Eye (tissue), 1 donor: ENCODE data around the gene SF3B6.
"Not testable (repeated sequence)": the region's sequence is repeated elsewhere in the genome, so short reads cannot be mapped to it uniquely, and the experiment has no call there.

Source experiments
- DNase-seq: peaks from one replicate; pipeline ENCODE4 v3.0.0-alpha.2; 2015

Gene SF3B6

DNA sequence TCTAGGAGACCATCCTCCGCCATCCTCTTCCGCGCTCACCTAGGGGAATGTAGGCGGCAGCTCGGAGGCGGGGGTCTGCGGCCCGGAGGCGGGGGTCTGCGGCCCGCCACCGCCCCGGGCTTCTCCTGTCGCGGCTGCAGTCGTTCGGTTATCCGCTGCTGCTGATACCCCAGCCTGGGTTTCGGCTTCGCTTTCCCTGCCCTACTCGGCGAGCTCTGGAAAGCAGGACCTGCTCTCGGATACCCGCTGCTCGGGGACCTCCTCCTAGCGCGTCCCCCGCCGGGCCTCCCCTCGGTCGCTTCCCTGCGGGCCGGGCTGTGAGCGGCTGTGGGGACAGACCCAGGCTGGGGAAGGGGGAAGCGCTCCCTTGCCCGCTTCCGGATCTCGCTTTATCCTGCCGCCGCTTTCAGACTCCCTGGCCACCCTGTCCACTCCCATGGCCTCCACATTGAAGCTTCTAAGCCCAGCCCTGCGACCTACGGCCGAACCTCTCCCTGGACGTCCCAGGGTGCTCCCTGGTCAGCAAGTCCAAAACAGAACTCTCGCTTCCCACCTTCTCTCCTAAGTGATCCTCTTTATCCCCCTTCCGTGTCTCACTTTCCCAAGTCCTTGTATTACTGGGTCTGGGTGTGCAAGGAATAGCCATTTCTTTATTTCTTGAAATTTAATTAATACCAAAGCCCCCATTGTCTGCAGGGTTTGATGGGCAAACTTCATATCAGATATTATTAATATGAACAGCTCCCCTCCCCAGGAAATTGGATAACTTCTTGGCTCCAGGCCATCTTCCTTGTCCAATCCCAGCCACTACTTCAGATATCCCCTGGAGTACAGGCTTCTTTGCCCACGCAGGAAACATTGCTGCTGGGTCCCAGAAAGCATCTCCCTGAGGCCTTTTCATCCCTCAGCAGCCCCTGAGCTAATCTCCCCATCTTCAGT is 25.8 kb downstream of the SF3B6 start:
- DNase-seq: peak; percentile 70

DNA sequence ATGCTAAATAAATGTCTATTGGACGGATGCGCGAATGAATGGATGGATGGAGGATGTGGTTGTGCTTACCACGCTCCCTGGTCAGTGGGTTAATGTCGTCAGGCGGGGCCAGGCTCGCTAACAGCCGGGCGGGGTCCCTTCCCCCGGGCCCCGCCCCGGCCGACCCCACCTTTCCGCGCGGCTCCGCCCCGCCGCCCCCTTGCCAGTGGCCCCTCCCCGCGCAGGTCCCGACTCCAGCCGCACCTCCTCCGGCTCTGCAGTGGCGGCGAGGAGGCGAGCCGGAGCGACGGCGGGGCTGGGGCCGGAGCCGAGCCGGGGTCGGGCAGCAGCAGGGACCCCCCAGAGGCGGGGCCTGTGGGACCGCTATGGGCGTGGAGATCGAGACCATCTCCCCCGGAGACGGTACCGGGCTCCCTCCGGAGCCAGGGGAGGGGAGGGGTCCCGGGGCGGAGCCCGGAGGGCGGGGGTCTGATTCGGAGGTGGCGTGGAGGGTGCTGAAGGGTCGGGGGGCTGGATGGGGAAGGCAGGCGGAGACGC is 26.6 kb downstream of the SF3B6 start, which contains the start of gene FKBP1B:
Gene FKBP1B (plus strand): TSS at position 257 of the 537 bp plus-strand sequence. CDS start 109 bp downstream, at position 366.
- DNase-seq: peak; percentile 81

DNA sequence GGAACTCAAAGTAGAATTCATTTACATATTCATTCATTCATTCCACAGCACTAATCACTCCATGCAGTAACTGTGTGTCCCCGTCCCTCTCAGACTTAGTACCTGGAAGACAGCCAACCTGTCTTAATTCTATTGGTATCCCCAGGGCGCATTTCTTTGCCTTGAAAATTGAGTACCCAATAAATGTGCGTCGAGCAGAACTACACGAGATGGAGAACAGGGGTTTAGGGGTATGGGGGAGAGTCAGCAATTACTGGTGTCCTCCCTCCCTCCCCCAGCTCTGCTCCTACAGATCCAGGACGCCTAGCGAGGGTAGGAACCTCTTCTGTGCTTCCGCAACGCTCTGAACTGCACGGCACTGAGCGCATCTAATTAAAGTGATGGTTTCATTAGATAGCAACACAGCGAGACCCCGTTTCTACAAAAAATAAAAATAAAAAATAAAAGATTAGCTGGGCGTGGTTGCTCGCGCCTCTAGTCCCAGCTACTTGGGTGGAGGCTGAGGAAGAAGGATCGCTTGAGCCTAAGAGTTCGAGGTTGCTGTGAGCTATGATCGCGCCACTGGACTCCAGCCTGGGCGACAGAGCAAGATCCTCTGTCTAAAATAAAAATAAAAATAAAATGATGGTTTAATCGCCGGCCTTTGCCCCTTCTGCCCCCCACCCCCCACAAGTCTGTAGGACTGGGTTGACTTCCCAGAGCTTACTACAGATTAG is 27.2 kb downstream of the SF3B6 start:
- DNase-seq: peak; percentile 25

DNA sequence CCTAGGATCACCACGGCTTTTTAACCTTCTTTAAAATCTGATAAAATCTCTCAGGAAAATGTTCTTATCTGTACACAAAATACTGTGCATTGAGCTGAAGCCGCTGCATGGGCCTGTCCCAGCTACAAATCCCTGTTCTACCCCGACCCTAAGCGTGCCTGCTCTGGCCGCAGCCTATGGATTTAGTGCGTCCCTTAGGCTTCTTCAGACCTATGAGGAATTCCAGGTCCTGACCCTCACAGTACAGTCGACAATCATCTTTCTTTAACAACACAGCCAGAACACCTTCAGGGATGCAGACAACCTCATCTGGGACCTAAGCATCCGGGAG is 28.5 kb downstream of the SF3B6 start:
- DNase-seq: no peak

DNA sequence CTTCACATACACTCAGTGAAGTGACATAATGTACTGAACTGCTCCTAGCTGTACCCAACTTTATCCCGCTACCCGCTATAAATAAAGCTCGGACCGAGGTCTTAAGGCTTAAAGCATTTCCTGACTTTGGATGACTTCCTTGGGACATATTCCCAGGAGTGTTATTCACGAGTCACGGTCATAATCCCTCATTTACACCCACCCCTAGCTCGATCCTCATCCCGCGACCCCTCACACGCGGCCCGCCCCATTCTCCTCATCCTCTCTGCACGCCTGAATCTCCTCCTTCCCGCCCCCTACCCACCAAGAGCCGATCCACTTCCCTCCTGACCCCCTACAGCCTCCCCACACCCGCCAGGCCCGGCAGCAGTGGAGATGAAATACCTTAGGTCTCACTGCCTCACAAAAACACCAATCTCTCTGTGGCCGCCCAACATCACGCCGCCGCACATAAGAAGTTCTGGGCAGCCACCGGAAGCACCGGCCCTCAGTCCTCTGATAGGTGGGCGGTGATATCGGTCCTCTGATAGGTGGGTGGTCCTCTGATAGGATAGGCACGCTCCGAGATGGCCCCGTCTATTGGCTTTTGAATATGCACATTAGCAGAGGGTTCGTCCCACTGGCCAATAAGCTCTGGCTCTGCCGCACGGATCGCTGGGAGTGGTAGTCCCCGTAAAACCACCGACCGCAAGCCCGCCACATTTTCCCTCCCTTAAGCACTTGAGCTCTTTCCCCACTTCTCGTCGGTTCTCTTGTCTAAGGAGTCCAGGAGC is 29.0 kb downstream of the SF3B6 start, which contains the start of gene WDCP:
Gene WDCP (minus strand): TSS at position 462 of the 773 bp plus-strand sequence. CDS start 7,897 bp downstream, outside the sequence.
- DNase-seq: peak; percentile 98

DNA sequence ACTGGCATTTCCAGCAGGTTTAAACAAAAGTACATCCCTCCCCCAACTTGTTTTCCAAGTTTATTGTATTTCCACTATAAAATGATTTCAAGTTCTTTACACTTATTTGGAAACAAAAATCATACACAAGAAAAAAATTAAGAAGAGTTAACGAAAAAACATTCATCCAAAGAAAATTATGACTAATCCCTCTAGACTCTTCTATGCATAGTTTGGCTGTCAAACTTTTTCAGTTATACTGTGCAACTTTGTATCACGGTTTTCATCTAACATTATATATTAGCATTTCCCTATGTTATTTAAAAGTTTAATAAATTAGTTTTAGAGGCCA is 29.6 kb downstream of the SF3B6 start:
- no peak for DNase-seq

DNA sequence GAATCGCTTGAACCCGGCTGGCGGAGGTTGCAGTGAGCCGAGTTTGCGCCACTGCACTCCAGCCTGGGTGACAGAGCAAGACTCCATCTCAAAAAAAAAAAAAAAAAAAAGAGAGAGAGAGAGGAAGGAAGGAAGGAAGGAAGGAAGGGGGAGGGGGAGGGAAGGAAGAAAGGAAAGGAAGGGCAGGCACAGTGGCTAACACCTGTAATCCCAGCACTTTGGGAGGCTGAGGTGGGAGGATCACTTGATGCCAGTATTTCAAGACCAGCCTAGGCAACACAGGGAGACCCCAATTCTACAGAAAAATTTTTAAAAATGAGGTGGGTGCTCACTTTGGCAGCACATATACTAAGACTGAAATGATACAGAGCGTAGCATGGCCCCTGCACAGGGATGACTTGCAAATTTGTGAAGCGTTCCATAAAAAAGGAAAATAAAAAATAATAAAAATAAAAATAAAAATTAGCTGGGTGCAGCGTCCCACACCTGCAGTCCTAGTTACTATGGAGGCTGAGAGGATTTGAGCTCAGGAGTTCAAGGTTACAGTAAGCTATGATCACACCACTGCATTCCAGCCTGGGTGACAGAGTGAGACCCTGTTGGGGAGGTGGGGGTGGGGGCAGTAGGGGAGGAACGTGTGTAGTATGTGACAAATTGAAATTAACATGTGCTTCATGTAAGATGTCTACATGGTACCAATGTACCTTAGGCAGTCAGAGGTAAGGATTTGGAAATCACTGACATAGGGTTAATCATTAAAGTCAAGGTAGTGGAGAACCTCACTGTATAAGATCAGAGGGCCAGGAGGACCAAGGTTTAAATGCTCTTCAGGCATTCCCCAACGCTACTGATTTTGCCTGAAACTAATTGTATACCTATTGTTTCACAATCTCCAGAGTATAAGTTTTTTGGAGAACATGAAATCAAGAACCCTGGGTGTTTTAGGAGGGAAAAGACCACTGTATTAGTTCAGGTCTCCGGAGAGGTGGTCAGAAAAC is 30.3 kb downstream of the SF3B6 start:
- no peak for DNase-seq

DNA sequence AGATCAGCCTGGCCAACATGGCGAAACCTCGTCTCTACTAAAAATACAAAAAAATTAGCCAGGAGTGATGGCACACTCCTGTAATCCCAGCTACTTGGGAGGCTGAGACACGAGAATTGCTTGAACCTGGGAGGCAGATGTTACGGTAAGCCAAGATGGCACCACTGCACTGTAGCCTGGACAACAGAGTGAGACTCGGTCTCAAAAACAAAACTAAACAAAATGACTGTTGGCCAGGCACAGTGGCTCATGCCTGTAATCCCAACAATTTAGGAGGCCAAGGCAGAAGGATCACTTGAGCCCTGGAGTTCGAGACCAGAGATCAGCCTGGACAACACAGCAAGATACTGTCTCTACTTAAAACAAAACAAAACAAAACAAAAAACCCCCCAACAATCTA is 33.0 kb downstream of the SF3B6 start:
- not testable (repeated sequence) for DNase-seq

DNA sequence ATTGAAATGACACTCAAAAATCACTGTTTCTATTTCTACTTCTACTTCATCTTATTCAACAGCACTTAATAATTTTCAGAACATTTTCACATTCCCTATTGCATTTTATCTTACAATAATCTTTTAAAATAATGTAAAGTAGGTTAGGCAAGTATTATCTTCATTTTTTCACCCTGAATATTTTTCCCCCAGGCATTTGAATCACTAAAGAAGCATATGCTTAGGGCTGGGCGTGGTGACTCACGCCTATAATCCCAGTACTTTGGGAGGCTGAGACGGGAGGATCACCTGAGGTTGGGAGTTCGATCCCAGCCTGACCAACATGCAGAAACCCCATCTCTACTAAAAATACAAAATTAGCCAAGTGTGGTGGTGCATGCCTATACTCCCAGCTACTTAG is 35.6 kb downstream of the SF3B6 start:
- DNase-seq: no peak

DNA sequence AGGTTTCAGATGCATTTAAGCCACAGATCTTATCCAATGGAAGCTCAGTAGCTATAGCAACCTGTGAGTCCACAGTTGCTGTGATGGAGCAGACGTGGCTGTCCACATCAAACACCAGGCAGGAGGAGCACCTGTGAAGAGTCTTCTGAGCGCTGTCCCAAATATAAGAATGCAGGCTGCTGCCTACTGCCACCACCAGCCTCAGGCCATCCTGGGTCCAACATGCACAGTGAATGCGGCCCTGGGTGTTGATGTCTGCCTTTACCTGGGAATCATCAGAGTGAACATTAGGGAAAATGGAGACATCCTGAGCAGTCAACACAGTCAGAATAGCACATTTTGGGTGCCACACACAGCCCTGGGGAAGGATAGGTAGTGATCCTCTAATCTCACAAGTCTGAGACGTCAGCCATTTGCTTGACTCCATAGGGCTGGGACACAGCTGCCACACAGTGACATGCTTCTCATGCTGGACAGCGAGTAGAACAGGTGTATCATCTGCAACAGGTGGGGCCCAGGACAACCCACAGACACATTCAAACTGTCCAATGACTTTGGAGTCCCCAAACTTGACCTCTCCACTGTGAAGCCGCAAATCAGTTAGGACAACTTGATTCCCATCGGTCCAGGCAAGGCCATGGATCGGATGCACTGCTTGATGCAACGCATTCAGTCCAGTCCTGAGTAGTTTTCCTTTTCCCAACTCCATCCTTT is 37.2 kb downstream of the SF3B6 start:
- no peak for DNase-seq

DNA sequence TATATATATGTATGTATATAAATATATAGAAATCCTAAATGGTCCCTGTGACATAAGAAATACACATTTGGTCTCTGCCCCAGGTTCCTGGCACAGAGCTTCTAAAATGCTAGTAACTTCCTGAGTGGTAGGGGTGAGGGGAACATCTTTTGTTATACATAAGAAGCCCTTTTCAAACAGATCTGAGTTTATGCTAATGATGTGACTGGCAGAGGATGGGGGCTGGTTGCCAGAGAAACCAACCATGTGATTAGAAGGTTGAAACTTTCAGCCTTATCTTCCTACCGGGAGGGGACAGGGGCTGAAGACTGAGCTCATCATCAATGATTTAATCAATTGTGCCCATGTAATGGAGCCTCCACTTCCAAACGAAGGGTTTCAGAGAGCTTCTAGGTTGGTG is 49.9 kb downstream of the SF3B6 start:
- no peak for DNase-seq

DNA sequence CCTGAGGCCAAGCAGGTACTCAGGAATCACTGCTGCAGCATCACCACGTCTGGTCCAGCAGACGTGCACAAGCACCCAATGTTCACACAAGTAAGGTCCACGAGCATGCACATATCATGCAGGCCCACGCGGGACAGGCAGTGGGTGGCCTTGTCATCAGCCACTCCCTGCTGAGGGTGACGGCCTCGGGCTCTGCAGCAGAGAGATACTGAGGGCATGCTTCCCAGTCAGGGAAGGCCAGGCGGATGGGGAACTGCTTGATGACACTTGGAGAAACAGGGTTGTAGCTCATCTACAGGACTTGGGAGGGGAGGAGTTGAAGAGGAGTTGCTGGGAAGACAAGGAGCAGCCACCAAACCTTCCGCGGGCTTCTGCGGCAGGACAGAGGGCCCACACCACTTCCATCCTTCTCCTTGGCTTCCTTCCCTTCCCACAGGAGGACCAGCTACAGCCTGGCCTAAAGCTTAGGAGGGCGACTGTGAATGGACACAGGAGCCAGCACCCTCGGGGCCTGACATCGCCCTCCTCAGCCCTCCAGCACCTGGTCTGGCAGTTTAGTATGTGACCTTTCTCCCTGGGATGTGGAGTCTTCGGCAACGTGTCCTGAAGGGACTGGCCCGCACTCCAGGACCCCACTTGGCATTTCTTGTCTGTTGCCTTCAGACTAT is 51.0 kb downstream of the SF3B6 start:
- no peak for DNase-seq

DNA sequence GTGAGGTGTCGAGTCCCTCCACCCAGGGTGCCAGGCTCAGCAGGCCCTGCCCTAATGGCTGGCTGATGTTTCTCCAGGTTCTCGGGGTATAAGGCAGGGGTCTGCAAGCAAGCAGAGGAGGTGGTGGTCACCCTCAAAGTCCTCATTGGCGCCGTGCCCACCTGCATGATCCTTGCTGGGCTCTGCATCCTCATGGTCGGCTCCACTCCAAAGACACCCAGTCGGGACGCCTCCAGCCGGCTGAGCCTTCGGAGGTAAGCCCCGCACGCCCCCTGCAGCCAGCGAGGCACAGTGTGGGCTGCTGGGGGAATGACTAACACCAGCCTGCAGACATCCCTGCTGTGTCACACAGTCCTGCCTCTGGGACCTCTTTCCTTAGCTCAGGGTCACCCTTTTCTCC is 52.1 kb downstream of the SF3B6 start:
- DNase-seq: no peak

DNA sequence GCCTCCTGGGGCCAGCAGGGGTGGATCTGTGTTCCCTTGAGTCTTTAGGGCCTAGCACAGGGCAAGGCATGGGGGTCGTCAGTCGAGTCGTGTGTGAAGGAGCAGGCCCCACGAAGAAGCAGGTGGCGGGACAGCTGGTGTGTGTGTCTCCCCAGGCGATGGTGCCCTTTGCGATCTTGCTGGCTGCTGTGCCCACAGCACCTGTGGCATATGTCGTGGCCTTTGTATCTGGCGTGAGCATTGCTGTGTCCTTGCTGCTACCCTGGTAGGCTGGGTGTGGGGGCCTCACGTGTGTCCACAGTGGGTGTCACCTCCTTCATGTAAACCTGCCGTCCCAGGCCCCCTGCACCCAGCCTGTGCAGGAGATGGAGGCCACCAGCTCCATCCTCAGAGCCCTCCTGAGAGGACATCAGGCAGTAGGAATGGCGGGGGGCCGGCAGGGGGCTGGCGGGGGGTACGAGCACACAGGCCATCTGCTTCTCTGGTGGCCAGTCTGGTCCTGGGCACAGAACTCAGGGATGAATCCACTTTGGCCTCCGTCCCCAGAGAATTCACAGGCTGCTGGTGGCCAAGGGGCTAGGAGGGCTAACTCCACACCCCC is 53.1 kb downstream of the SF3B6 start:
- DNase-seq: no peak

DNA sequence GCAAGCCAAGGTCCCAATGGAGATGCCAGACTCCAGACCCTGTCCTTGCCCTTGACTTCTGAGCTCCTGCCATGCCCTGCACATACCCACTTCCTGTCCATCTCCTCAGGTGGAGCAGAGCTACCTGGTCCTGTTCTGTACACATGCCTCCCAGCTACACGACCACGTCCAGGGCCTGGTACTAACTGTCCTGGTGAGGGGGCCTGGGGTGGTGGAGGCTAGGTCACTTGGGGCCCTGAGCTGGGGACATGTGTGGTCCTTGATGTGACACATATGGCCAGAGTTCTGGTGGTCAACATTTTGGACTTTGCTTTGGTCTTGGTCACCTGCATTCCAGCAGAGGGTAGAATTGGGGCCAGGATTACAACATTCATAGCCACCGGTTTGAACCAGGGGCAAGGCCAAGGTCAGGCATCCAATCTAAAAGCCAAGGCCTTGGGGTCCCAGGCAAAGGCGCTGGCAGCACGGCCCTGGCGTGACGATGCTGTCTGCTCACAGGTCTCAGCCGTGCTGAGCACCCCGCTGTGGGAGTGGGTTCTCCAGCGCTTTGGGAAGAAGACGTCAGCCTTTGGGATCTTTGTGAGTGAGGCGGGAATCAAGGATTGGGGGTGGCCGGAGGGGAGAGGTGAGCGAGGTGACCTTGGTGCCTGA is 53.7 kb downstream of the SF3B6 start:
- DNase-seq: no peak

DNA sequence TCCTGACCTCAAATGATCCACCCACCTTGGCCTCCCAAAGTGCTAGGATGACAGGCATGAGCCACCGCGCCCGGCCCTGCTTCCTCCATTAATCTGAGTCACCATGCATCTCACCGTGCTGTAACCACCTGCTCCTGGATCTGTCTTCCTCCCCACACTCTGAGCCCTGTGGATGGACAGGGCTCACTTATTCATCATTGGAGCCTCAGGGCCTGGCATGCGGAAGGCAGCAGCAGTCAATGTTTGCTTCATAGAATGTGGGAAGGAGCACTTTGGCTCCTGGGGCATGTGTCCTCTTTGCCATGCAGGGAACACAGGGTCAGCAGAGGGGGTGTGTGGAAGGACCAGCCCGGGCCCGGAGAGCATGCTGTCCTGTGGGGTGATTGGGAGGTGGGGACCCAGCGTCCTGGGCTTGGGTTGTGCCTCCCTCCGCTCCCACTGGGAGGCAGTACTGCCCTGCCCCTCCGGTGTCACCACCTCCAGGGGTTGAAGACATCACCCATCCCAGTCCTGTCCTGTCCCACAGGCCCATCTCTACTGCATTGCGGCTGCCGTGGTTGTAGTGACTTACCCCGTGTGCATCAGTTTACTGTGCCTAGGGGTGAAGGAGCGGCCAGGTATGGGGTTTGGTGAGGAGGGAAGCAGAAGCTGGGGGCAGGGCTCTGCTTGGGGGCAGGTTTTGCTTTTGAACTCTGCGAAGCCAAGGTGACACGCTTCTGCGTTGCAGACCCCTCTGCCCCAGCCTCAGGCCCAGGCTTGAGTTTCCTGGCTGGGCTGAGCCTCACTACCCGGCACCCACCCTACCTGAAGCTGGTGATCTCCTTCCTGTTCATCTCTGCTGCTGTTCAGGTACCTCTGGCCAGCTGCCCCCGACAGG is 54.8 kb downstream of the SF3B6 start:
- DNase-seq: no peak

DNA sequence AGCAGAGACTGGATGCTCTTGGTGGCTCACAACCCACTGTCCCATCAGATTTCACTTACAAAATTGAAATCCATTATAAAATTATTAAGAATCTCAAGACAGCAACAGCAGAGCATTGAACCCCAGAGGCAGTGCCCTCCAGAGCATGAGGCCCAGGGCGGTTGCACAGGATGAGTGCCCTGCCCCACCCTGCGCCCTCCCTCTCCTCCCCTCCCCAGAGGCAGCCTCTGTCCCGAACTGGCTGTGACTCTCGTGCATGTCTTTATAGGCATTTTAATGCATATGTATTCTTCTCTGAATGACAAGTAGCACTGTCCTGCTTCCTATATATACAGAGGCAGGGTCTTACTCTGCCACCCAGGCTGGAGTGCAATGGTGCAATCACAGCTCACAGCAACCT is 55.9 kb downstream of the SF3B6 start:
- DNase-seq: no peak

DNA sequence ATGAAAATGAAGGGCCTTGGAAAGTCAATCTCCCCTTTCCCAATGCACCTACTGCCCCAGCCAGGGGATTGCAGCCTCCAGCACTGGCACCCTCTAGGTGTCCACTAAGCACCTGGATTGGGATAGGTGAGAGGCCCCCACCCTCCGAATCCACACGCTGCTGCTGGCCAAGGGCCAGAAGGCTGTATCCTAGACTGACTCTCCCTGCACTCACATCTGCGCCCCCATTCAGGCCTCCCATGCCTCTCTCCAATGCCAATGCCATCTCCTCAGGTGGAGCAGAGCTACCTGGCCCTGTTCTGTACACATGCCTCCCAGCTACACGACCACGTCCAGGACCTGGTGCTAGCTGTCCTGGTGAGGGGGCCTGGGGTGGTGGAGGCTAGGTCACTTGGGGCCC is 56.4 kb downstream of the SF3B6 start:
- DNase-seq: no peak

DNA sequence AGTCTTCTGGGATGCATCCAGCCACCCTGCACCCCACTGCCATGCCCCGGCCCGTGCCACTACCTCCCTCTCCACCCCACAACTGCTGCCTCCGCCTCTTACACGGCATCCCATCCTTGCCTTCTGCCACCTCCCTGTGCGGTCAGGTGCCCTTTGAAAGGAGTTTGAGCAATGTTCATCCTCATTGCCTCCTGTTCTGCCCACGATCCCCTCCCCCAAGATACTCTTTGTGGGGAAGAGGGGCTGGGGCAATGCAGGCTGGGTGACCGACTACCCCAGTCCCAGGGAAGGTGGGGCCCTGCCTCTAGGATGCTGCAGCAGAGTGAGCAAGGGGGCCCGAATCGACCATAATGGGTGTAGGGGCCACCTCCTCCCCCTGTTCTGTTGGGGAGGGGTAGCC is 57.9 kb downstream of the SF3B6 start:
- no peak for DNase-seq
